Measurements from ENCODE around the gene SEMA5A. TPM values are rescaled to one million over a fixed set of nuclear protein-coding genes. Genes with fewer than 3 reads are reported as not detected.

SEMA5A gene
- total RNA-seq, 4 donors from 2014 or later = 2.6 to 36.5 (median 4.7) TPM

GRCh38 chr5:9513827-9514226 lies 32.0 kb downstream of the SEMA5A start:
- TF ChIP-seq CTCF (IDR thresholded peaks at IDR 0.05; ENCODE audit: low read depth) = no peak

- no peak for TF ChIP-seq CTCF (IDR thresholded peaks at IDR 0.05; ENCODE audit: low read depth)
Measured at GRCh38 chr5:9512457-9512856, 33.4 kb downstream of the SEMA5A start.

GRCh38 chr5:9507974-9508373 lies 37.9 kb downstream of the SEMA5A start:
- no peak for TF ChIP-seq CTCF (IDR thresholded peaks at IDR 0.05; ENCODE audit: low read depth)

GRCh38 chr5:9505225-9505624 lies 40.6 kb downstream of the SEMA5A start:
- TF ChIP-seq CTCF (IDR thresholded peaks at IDR 0.05; ENCODE audit: low read depth) = no peak

GRCh38 chr5:9502864-9503263 lies 43.0 kb downstream of the SEMA5A start:
- TF ChIP-seq CTCF (IDR thresholded peaks at IDR 0.05; ENCODE audit: low read depth) = no peak

- no peak for TF ChIP-seq CTCF (IDR thresholded peaks at IDR 0.05; ENCODE audit: low read depth)
Measured at GRCh38 chr5:9502050-9502834, 43.6 kb downstream of the SEMA5A start.

- no peak for TF ChIP-seq CTCF (IDR thresholded peaks at IDR 0.05; ENCODE audit: low read depth)
Measured at GRCh38 chr5:9500625-9501024, 45.2 kb downstream of the SEMA5A start.
